ENCODE results near the gene RPLP2.

RPLP2 gene

GRCh38 chr11:850775-851763 is 41.3 kb downstream of the RPLP2 start:
- DNase-seq (ENCODE audit: low read depth) = no peak

DNA sequence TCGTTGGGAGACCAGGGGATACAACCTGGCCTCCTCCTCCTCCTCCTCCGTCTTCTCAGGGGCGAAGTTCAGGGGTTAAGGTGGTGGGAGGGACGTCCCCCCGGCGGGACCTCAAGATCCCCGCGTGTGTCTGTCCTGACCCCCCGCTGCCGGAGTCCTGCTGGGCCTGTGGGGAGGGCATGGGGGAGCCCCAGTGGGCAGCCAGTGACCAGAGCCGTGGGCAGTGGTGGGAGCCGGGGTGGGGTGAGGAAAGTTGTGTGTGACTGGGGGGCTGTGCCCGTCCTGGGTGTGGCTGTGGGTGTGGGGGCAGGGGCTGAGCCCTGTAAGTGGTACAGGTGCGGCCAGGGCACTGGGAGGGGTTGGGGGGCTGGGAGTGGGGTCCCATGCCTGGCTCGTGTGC is 43.0 kb downstream of the RPLP2 start:
- DNase-seq (ENCODE audit: low read depth) = no peak

- DNase-seq (ENCODE audit: low read depth) = no peak
These were observed 44.1 kb downstream of the RPLP2 start for GRCh38 chr11:853682-854448.

DNA sequence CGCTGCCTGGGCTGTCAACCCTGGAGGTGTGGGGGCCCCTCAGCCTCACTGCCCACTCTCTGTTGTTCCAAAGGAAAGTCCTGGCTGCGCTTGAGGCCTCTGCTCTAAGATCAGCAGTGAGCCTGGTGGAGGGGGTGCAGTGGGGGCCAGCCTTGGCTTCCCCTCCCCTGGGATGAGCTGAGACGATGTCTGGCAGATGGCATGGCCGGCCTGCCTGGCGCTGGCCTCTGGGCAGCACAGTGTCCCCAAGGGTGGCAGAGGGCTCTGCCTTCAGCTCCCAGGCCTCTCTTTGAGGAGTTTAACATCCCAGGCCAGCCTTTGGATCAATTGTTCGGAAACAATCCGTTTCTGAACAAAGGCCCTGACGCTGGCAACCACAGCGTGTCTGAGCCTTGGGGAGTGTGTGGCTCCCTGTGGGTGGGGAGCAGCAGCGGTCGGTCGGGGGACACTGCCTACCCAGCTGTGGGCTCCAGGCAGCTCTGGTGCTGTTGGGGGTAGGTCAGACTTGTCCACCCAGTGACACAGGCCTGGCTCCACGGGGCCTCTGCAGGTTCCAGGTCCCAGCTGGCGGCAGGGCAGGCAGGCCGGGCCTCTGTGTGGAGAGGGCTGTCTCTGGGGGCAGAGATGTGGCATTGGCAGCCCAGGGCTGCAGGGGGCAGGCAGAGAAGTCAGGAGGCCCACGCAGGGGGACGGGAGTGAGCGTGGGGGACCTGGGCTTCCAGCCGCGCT is 45.0 kb downstream of the RPLP2 start:
- DNase-seq (ENCODE audit: low read depth) = no peak

- DNase-seq (ENCODE audit: low read depth) = no peak
These were observed 45.5 kb downstream of the RPLP2 start for GRCh38 chr11:855330-855674.

DNA sequence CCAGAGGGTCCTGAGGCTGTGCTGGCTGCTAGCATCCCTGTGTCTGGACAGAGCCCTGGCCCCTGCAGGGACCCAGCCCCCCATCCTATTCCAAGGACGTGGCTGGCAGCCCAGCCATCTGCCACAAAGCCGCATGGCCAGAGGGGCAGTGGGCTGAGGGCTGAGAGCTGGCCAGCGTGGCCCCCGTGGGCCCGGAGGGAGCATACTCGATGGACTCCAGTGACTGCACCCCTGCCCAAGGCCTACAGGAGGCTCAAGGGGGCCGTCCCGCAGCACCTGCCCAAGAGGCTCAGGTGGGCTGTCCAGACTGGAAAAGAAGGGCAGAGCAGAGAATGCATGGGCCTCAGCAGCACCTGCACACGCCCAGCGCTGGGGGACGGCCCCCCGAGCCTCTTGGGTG is 46.0 kb downstream of the RPLP2 start:
- DNase-seq (ENCODE audit: low read depth) = no peak

GRCh38 chr11:856397-856796 is 46.6 kb downstream of the RPLP2 start:
- DNase-seq (ENCODE audit: low read depth) = no peak

GRCh38 chr11:858053-858761 is 48.4 kb downstream of the RPLP2 start:
- DNase-seq (ENCODE audit: low read depth) = no peak

GRCh38 chr11:858762-859339 is 49.1 kb downstream of the RPLP2 start:
- no peak for DNase-seq (ENCODE audit: low read depth)

- no peak for DNase-seq (ENCODE audit: low read depth)
These were observed 49.8 kb downstream of the RPLP2 start for GRCh38 chr11:859394-860131.

- no peak for DNase-seq (ENCODE audit: low read depth)
These were observed 50.7 kb downstream of the RPLP2 start for GRCh38 chr11:860234-861104.

- no peak for DNase-seq (ENCODE audit: low read depth)
These were observed 51.3 kb downstream of the RPLP2 start for GRCh38 chr11:861105-861479.

DNA sequence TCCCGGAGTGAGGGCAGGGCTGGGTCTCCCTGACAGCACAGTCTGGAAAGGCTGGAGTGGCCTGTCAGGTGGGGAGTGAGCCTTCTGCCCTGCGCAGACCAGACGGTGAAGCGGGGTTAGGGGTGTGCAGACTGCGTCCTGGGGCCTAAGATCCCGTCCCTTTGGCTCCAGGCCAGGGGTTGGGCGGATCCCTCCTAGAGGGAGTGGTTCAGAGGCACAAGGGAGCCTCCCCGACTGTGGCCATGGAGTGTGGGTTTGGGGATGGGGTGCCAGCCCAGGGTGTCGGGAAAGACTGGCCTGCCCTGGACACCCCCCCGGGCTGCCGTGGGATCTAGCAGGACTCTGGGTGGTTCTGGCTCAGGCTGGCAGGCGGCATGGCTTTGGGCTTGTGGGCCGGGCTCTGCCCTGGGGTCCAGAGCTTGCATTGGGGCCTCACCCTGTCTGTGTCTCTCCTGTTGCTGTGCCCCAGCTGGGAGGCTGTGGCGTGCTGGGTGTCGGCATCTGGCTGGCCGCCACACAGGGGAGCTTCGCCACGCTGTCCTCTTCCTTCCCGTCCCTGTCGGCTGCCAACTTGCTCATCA is 52.4 kb downstream of the RPLP2 start:
- no peak for DNase-seq (ENCODE audit: low read depth)
